Measurements from ENCODE around the gene FABP3. TPM values are rescaled to one million over a fixed set of nuclear protein-coding genes. Genes with fewer than 3 reads are reported as not detected.

The FABP3 gene
- total RNA-seq, 4 donors from 2014 or later: 2.3 to 6.6 (median 5.4) TPM; not detected in 1

- Histone ChIP-seq H3K27me3 (no peaks in the 10 kb centered on the region), H3K36me3 (peaks cover 0 to 6% of the 10 kb centered on the region in 2 donors), H3K4me1 (no peaks in the 10 kb centered on the region), H3K27ac (no peak overlapping the region), H3K4me3 (replicated peaks in 1 of 3) (no peak overlapping the region), H3K9me3 (no peaks in the 10 kb centered on the region)
- no peak for DNase-seq
- WGBS, 2 donors: 100% methylated on average over 2 to 3 of the region's 3 CpGs
- TF ChIP-seq CTCF (IDR thresholded peaks at IDR 0.05): no peak
- no peak for TF ChIP-seq POLR2A (IDR thresholded peaks at IDR 0.05)
- intact Hi-C loops (cut with DNase I): no loop called here
These were observed 47.9 kb downstream of the FABP3 start for GRCh38 chr1:31324992-31325391.

GRCh38 chr1:31324093-31324492 is 48.8 kb downstream of the FABP3 start:
- intact Hi-C loops (cut with DNase I): no loop called here
- peaks cover 0 to 6% of the 10 kb centered on the region in 2 donors for H3K36me3 ChIP-seq
- TF ChIP-seq CTCF (IDR thresholded peaks at IDR 0.05) (no peak), POLR2A (IDR thresholded peaks at IDR 0.05) (no peak)
- H3K27me3 ChIP-seq: no peaks in the 10 kb centered on the region
- WGBS, 2 donors: 100% methylated on average over 2 to 4 of the region's 4 CpGs
- H3K27ac ChIP-seq: no peak overlapping the region
- H3K4me1 ChIP-seq: no peaks in the 10 kb centered on the region
- no peak for DNase-seq
- H3K9me3 ChIP-seq: no peaks in the 10 kb centered on the region
- H3K4me3 ChIP-seq (replicated peaks in 1 of 3): no peak overlapping the region

- no peak for DNase-seq
- no peak overlapping the region for H3K27ac ChIP-seq
- H3K36me3 ChIP-seq: peaks cover 0 to 11% of the 10 kb centered on the region in 2 donors
- 81 to 83% methylated on average over 1 of the region's 1 CpG for WGBS, 2 donors
- H3K4me3 ChIP-seq (replicated peaks in 1 of 3): no peak overlapping the region
- H3K9me3 ChIP-seq: no peaks in the 10 kb centered on the region
- intact Hi-C loops (cut with DNase I): no loop called here
- H3K4me1 ChIP-seq: no peaks in the 10 kb centered on the region
- TF ChIP-seq CTCF (IDR thresholded peaks at IDR 0.05) (no peak), POLR2A (IDR thresholded peaks at IDR 0.05) (no peak)
- H3K27me3 ChIP-seq: no peaks in the 10 kb centered on the region
These were observed 54.7 kb downstream of the FABP3 start for GRCh38 chr1:31318146-31318545.

DNA sequence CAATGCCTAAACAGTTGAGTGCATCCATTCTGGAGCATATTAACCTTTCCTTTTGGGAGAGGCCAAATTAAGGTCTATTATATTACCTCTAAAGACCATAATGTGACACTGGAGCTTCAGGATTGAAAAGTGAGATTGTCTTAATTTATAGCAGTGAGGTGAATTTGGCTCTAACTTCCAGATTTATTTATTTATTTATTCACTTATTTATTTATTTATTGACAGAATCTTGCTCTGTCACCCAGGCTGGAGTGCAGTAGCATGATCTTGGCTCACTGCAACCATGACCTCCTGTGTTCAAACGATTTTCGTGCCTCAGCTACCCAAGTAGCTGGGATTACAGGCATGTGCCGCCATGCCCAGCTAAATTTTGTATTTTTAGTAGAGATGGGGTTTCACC is 57.0 kb downstream of the FABP3 start:
- TF ChIP-seq POLR2A (IDR thresholded peaks at IDR 0.05): no peak
- no peak for TF ChIP-seq CTCF (IDR thresholded peaks at IDR 0.05)
- intact Hi-C loops (cut with DNase I): no loop called here
- no peak overlapping the region for H3K4me3 ChIP-seq (replicated peaks in 1 of 3)
- H3K27ac ChIP-seq: no peak overlapping the region
- peaks cover 0 to 15% of the 10 kb centered on the region in 2 donors for H3K36me3 ChIP-seq
- 96 to 97% methylated on average over 3 of the region's 3 CpGs for WGBS, 2 donors
- no peaks in the 10 kb centered on the region for H3K27me3 ChIP-seq
- no peaks in the 10 kb centered on the region for H3K9me3 ChIP-seq
- DNase-seq: no peak
- no peaks in the 10 kb centered on the region for H3K4me1 ChIP-seq

Other genes starting within 250 kb of the FABP3 start
- not detected for gene NKAIN1, start 133.2 kb downstream of the FABP3 start, total RNA-seq
- 10 to 100 TPM; 39.2 to 63.3 (median 58.7) TPM for gene SNRNP40, start 76.3 kb downstream of the FABP3 start, total RNA-seq
- 10 to 100 TPM; 20.0 to 29.8 (median 23.9) TPM for gene ZCCHC17, start 76.0 kb downstream of the FABP3 start, total RNA-seq
- gene SERINC2, start 40.1 kb upstream of the FABP3 start, total RNA-seq: 10 to 100 TPM; 28.9 to 57.7 (median 37.7) TPM
- gene TINAGL1, start 203.4 kb upstream of the FABP3 start, total RNA-seq: 100 to 1,000 TPM; 157 to 391 (median 227) TPM
- 1 to 10 TPM in 2 of 4 donors, under 1 TPM in 2; 0.40 to 5.6 (median 1.3) TPM for gene HCRTR1, start 244.6 kb upstream of the FABP3 start, total RNA-seq